Activated naive CD8-positive, alpha-beta T cell treated with anti-CD3 and anti-CD28 coated beads, Interleukin-2, amount 10 ng/mL, durations not matched to agents 7 days and 5 days (primary cell): ENCODE measurements around the gene BBIP1. TPM values are rescaled to one million over a fixed set of nuclear protein-coding genes. Genes with fewer than 3 reads are reported as not detected.

Experiments used
- ATAC-seq: fragments of 150-1000 bp; cut with Tn5 transposase; one replicate; pipeline ENCODE4 v1.10.0; 2021; ENCODE audit warnings: low read depth, moderate library complexity
- POLR2A ChIA-PET: fragments of 350-600 bp; sonication (Branson Sonifier 250); formaldehyde crosslinking; loops from one replicate; lab custom pipeline; 2021; ENCODE audit warnings: antibody characterized with exemption; lab: Charles Lee
- DNase-seq: peaks from one replicate; pipeline ENCODE4 v3.0.0; 2021
- H3K27ac Mint-ChIP-seq: one replicate; pipeline ENCODE4 v1.8.0; 2022; ENCODE audit warnings: mild to moderate bottlenecking, mixed read lengths
- H3K27me3 Mint-ChIP-seq: one replicate; pipeline ENCODE4 v1.8.0; 2022; ENCODE audit warnings: mild to moderate bottlenecking, moderate library complexity, mixed read lengths
- H3K36me3 Mint-ChIP-seq: one replicate; pipeline ENCODE4 v1.8.0; 2021; ENCODE audit warnings: mild to moderate bottlenecking, mixed read lengths
- H3K4me1 Mint-ChIP-seq: one replicate; pipeline ENCODE4 v1.8.0; 2021; ENCODE audit warnings: mixed read lengths
- H3K4me3 Mint-ChIP-seq: one replicate; pipeline ENCODE4 v1.8.0; 2022; ENCODE audit warnings: mild to moderate bottlenecking, moderate library complexity, mixed read lengths
- H3K9me3 Mint-ChIP-seq: one replicate; pipeline ENCODE4 v1.8.0; 2021; ENCODE audit warnings: mixed read lengths
- total RNA-seq, 2 experiments: library from RNA; stranded (reverse); gene quantifications; one replicate each; pipeline ENCODE4 v1.2.3, GENCODE V29; 2021

The BBIP1 gene
- total RNA-seq, 2 experiments from 2014 or later = 33.0 to 33.8 TPM

DNA sequence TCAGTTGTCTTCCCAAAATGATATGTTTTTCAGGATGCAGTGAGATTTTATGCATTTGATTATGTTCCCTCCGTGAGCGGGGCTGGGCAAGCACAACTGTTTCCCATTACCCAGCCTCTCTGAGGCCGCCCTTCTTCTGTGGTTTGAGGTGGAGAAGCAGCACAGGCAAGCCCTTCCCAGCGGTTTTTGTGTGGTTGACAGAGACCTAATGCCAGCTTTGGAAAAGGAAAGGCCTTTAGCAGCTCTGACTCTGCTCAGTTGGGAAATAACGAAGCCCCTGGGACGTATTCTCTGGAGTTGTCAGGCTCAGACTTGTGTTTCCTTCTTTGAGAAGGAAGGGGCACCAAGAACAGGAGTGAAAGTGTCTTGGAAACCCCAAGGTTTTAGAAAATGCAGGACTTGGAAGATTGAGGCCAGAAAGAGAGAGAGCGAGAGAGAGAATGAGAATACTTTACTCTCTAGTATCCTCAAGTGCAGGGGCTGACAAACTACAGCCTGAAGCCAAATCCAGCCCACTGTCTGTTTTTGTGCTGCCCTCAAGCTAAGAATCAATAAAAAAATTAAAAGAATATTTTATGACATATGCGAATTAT lies 67.9 kb downstream of the BBIP1 start:
- no peaks in the 10 kb centered on the region for H3K27me3 Mint-ChIP-seq
- peaks cover 6% of the 10 kb centered on the region for H3K9me3 Mint-ChIP-seq
- DNase-seq = no peak
- peak overlapping the region; percentile 47 for H3K4me3 Mint-ChIP-seq
- POLR2A ChIA-PET = interaction anchor here (1.0 to 1.8 kb wide), 3 partner anchors 8 to 20 kb away, joined by 3 to 6 read pairs (median 4); partner anchors contain the start of gene PDCD4
- peak overlapping the region; percentile 14 for H3K27ac Mint-ChIP-seq
- peak; percentile 40 for ATAC-seq
- peaks cover 56% of the 10 kb centered on the region for H3K4me1 Mint-ChIP-seq
- peaks cover 5% of the 10 kb centered on the region for H3K36me3 Mint-ChIP-seq

- Mint-ChIP-seq H3K27me3 (no peaks in the 10 kb centered on the region), H3K4me3 (no peak overlapping the region), H3K4me1 (peaks cover 58% of the 10 kb centered on the region), H3K27ac (no peak overlapping the region), H3K36me3 (peaks cover 2% of the 10 kb centered on the region), H3K9me3 (peaks cover 1% of the 10 kb centered on the region)
- ATAC-seq (no peak), DNase-seq (no peak)
- POLR2A ChIA-PET = interaction anchor here (1.0 to 1.8 kb wide), 3 partner anchors 9 to 22 kb away, joined by 3 to 6 read pairs (median 4); partner anchors contain the start of gene PDCD4
These were observed 68.9 kb downstream of the BBIP1 start for GRCh38 chr10:110850099-110850498.

Other genes starting within 250 kb of the BBIP1 start
- 100 to 1,000 TPM; 236 to 237 TPM for gene PDCD4, start 47.3 kb downstream of the BBIP1 start, total RNA-seq
- 10 to 100 TPM; 49.8 to 56.2 TPM for gene SHOC2, start 424 bp upstream of the BBIP1 start, total RNA-seq
- gene ADRA2A, start 157.8 kb upstream of the BBIP1 start, total RNA-seq = not detected